Liver (tissue), 9 donors: Measurements from ENCODE around the gene VN1R5. TPM values are rescaled to one million over a fixed set of nuclear protein-coding genes. Genes with fewer than 3 reads are reported as not detected.
A peak's percentile ranks its signal among the peaks of the same experiment; 100 is the strongest.

Source experiments
- DNase-seq: peaks from one replicate; pipeline ENCODE4 v3.0.0-alpha.2; 2017; ENCODE audit warnings: low spot score
- H3K27ac ChIP-seq, 2 donors: one replicate each; pipeline ENCODE4 v1.7.0; 2013; ENCODE audit warnings: inconsistent platforms in 2 of 2, low read length in 2 of 2, control low read depth in 1 of 2, low read depth in 1 of 2, mild to moderate bottlenecking in 1 of 2
- H3K27me3 ChIP-seq, 4 donors: one replicate each; pipeline versions ENCODE4 v1.6.1 to v1.7.0; 2013; ENCODE audit warnings: low read length in 3 of 4, inconsistent platforms in 1 of 4, mild to moderate bottlenecking in 1 of 4, moderate library complexity in 1 of 4; ENCODE audit not compliant: control insufficient read depth in 4 of 4, insufficient read depth in 4 of 4
- H3K36me3 ChIP-seq, 4 donors: one replicate each; pipeline versions ENCODE4 v1.6.1 to v1.7.0; 2013; ENCODE audit warnings: low read length in 3 of 4, mild to moderate bottlenecking in 3 of 4, low read depth in 1 of 4, moderate library complexity in 1 of 4; ENCODE audit not compliant: control insufficient read depth in 4 of 4, insufficient read depth in 3 of 4
- H3K4me1 ChIP-seq, 4 donors: one replicate each; pipeline versions ENCODE4 v1.6.1 to v1.7.0; 2013; ENCODE audit warnings: low read length in 3 of 4, mild to moderate bottlenecking in 3 of 4, moderate library complexity in 1 of 4; ENCODE audit not compliant: control insufficient read depth in 4 of 4, insufficient read depth in 4 of 4
- H3K4me3 ChIP-seq, 3 donors: one replicate each; pipeline versions ENCODE4 v1.6.1 to v1.7.0; 2013; ENCODE audit warnings: low read length in 3 of 3, control low read depth in 1 of 3, low read depth in 1 of 3, mild to moderate bottlenecking in 1 of 3
- H3K9ac ChIP-seq, 2 donors: one replicate each; pipeline ENCODE4 v1.7.0; 2013; ENCODE audit warnings: low read length in 2 of 2, mild to moderate bottlenecking in 2 of 2, moderate library complexity in 2 of 2, control low read depth in 1 of 2, low read depth in 1 of 2
- H3K9me3 ChIP-seq, 4 donors: one replicate each; pipeline versions ENCODE4 v1.6.1 to v1.7.0; 2013; ENCODE audit warnings: low read length in 3 of 4; ENCODE audit not compliant: control insufficient read depth in 4 of 4
- EGR1 ChIP-seq, 2 donors: IDR thresholded peaks; 2 replicates each; pipeline ENCODE4 v1.6.1; 2016 to 2018; ENCODE audit warnings: antibody characterized with exemption in 2 of 2, low read depth in 2 of 2
- FOXA1 ChIP-seq: IDR thresholded peaks from 2 replicates; pipeline ENCODE4 v1.6.1; 2016; ENCODE audit warnings: antibody characterized with exemption
- FOXA2 ChIP-seq: IDR thresholded peaks from 2 replicates; pipeline ENCODE4 v1.6.1; 2016; ENCODE audit warnings: antibody characterized with exemption
- GABPA ChIP-seq, 2 donors: IDR thresholded peaks in 1 of 2; conservative IDR thresholded peaks in 1 of 2; 2 replicates each; pipeline ENCODE4 v1.6.1; 2016; ENCODE audit warnings: antibody characterized with exemption in 2 of 2, mild to moderate bottlenecking in 1 of 2, moderate library complexity in 1 of 2
- HNF4A ChIP-seq, 2 donors: conservative IDR thresholded peaks; 2 replicates each; pipeline ENCODE4 v1.6.1; 2016; ENCODE audit warnings: antibody characterized with exemption in 2 of 2, mild to moderate bottlenecking in 2 of 2
- HNF4G ChIP-seq: IDR thresholded peaks from 2 replicates; pipeline ENCODE4 v1.6.1; 2016; ENCODE audit warnings: antibody characterized with exemption
- JUND ChIP-seq, 2 donors: IDR thresholded peaks; 2 replicates each; pipeline ENCODE4 v1.6.1; 2016; ENCODE audit warnings: antibody characterized with exemption in 2 of 2
- RAD21 ChIP-seq, 2 donors: IDR thresholded peaks; 2 replicates each; pipeline ENCODE4 v1.6.1; 2016; ENCODE audit warnings: antibody characterized with exemption in 2 of 2, mild to moderate bottlenecking in 2 of 2
- RXRA ChIP-seq, 2 donors: IDR thresholded peaks; 2 replicates each; pipeline ENCODE4 v1.6.1; 2017 to 2018; ENCODE audit warnings: antibody characterized with exemption in 2 of 2, mild to moderate bottlenecking in 1 of 2
- SP1 ChIP-seq: IDR thresholded peaks from 2 replicates; pipeline ENCODE4 v1.6.1; 2018; ENCODE audit warnings: antibody characterized with exemption, mild to moderate bottlenecking
- TAF1 ChIP-seq: conservative IDR thresholded peaks from 2 replicates; pipeline ENCODE4 v1.6.1; 2016; ENCODE audit warnings: antibody characterized with exemption, mild to moderate bottlenecking
- YY1 ChIP-seq: IDR thresholded peaks from 2 replicates; pipeline ENCODE4 v1.6.1; 2016; ENCODE audit warnings: antibody characterized with exemption, mild to moderate bottlenecking
- WGBS: extraction: QIAGEN DNeasy Blood & Tissue Kit; methylation state at CpG from one replicate; pipeline ENCODE4 v1.1.7; 2013; 5-methylcytosine and 5-hydroxymethylcytosine counted together
- polyA plus RNA-seq, 2 donors: library from polyadenylated mRNA; stranded (reverse) in 1 of 2; unstranded in 1 of 2; fragments of 200-250 nt in 1 of 2; fragments of >200 nt in 1 of 2; fragmentation: Nextera tagmentation in 1 of 2; extraction: Ambion mirVana in 1 of 2; gene quantifications; one replicate each; pipeline versions ENCODE4 v1.2.1 to v1.2.3, GENCODE V29; 2013 to 2015
- total RNA-seq, 2 donors: library from RNA; depleted of rRNA; stranded (reverse); fragments of >200 nt; gene quantifications; one replicate each; pipeline ENCODE4 v1.2.3, GENCODE V29; 2014
- TF ChIP-seq, protein P1 (sequence below): IDR thresholded peaks from 2 replicates; pipeline ENCODE4 v1.6.1; 2016; ENCODE audit warnings: antibody characterized with exemption
- TF ChIP-seq, protein P2 (sequence below): IDR thresholded peaks from 2 replicates; pipeline ENCODE4 v1.6.1; 2016; ENCODE audit warnings: antibody characterized with exemption
- TF ChIP-seq, protein P3 (sequence below): IDR thresholded peaks from 2 replicates; pipeline ENCODE4 v1.6.1; 2016; ENCODE audit warnings: antibody characterized with exemption, mild to moderate bottlenecking
- TF ChIP-seq, protein P4 (sequence below): fragments of 150-350 bp; IDR thresholded peaks from 2 replicates; pipeline ENCODE4 v1.5.1; 2017; ENCODE audit warnings: improper control_type of control experiment, low read depth, low read length; ENCODE audit not compliant: missing input control
- TF ChIP-seq, protein P5 (sequence below): IDR thresholded peaks from 2 replicates; pipeline ENCODE4 v1.6.1; 2016; ENCODE audit warnings: antibody characterized with exemption
- donor health status: healthy.
- donor health status: healthy.
- donor health status: healthy.
- donor health status: healthy.
- donor health status: healthy.

Gene VN1R5
- total and polyA plus RNA-seq, 4 donors: not detected

DNA sequence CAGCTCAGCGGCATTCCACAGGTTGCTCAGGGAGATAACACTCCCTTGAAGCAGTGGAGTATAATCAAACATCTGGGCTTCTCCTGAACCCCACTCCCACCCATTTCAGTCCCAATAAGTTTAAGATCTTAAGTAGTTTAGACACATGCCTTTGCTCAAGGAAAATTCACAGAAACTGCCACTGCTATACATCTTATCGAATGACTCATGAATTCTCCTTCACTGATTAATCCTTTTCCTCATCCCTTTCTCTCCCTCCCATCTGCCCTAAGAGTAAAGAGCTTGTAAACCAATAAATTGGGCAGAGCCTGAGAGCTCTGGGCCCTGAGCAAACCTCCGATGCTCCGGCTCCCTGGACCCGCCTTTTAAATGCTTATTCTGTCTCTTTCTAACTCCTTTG, 10.2 kb downstream of the VN1R5 start:
- 92% methylated on average over 5 of the region's 5 CpGs for WGBS
- no peak for TF ChIP-seq RXRA (IDR thresholded peaks at IDR 0.05)
- TF ChIP-seq, protein P1, sequence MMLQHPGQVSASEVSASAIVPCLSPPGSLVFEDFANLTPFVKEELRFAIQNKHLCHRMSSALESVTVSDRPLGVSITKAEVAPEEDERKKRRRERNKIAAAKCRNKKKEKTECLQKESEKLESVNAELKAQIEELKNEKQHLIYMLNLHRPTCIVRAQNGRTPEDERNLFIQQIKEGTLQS: no peak
- no peak for TF ChIP-seq HNF4G
- TF ChIP-seq YY1: no peak
- no peak for TF ChIP-seq RAD21 (IDR thresholded peaks at IDR 0.05)
- TF ChIP-seq SP1: no peak
- TF ChIP-seq JUND (IDR thresholded peaks at IDR 0.05): no peak
- TF ChIP-seq EGR1 (IDR thresholded peaks at IDR 0.05; ENCODE audit: low read depth in 2 of 2): no peak
- TF ChIP-seq HNF4A (conservative IDR thresholded peaks at IDR 0.05): no peak
- TF ChIP-seq, protein P2, sequence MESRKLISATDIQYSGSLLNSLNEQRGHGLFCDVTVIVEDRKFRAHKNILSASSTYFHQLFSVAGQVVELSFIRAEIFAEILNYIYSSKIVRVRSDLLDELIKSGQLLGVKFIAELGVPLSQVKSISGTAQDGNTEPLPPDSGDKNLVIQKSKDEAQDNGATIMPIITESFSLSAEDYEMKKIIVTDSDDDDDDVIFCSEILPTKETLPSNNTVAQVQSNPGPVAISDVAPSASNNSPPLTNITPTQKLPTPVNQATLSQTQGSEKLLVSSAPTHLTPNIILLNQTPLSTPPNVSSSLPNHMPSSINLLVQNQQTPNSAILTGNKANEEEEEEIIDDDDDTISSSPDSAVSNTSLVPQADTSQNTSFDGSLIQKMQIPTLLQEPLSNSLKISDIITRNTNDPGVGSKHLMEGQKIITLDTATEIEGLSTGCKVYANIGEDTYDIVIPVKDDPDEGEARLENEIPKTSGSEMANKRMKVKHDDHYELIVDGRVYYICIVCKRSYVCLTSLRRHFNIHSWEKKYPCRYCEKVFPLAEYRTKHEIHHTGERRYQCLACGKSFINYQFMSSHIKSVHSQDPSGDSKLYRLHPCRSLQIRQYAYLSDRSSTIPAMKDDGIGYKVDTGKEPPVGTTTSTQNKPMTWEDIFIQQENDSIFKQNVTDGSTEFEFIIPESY: no peak
- no peak for TF ChIP-seq FOXA2
- TF ChIP-seq GABPA (IDR thresholded peaks at IDR 0.05 in 1 of 2, conservative IDR thresholded peaks at IDR 0.05 in 1 of 2): no peak
- TF ChIP-seq, protein P3, sequence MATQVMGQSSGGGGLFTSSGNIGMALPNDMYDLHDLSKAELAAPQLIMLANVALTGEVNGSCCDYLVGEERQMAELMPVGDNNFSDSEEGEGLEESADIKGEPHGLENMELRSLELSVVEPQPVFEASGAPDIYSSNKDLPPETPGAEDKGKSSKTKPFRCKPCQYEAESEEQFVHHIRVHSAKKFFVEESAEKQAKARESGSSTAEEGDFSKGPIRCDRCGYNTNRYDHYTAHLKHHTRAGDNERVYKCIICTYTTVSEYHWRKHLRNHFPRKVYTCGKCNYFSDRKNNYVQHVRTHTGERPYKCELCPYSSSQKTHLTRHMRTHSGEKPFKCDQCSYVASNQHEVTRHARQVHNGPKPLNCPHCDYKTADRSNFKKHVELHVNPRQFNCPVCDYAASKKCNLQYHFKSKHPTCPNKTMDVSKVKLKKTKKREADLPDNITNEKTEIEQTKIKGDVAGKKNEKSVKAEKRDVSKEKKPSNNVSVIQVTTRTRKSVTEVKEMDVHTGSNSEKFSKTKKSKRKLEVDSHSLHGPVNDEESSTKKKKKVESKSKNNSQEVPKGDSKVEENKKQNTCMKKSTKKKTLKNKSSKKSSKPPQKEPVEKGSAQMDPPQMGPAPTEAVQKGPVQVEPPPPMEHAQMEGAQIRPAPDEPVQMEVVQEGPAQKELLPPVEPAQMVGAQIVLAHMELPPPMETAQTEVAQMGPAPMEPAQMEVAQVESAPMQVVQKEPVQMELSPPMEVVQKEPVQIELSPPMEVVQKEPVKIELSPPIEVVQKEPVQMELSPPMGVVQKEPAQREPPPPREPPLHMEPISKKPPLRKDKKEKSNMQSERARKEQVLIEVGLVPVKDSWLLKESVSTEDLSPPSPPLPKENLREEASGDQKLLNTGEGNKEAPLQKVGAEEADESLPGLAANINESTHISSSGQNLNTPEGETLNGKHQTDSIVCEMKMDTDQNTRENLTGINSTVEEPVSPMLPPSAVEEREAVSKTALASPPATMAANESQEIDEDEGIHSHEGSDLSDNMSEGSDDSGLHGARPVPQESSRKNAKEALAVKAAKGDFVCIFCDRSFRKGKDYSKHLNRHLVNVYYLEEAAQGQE: no peak

DNA sequence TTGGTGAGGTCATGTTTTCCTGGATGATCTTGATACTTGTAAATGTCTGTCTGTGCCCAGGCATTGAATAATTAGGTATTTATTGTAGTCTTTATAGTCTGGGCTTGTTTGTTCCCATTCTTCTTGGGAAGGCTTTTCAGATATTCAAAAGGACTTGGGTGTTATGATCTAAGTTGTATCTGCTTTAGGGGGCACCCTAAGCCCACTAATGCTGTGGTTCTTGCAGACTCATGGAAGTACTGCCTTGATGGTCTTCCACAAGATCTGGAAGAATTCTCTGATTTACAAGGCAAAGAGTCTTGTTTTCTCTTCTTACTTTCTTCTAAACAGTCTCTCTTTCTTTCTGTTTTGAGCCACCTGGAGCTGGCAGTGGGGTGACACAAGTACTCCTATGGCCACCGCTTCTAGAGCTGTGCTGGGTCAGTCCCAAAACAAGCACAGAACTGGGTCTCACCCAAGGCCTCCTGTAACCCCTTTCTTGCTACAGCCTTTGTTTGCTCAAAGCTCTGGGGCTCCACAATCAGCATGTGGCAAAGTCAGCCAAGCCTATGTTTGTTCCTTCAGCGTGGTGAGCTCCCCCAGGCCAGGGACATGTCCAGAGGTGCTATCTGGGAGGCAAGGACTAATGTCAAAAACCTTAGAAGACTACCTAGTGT, 12.6 kb downstream of the VN1R5 start:
- Histone ChIP-seq H3K9me3 (peaks cover 1 to 7% (median 2%) of the 10 kb centered on the region in 4 donors), H3K4me1 (peaks cover 0 to 2% (median 0%) of the 10 kb centered on the region in 4 donors), H3K36me3 (peaks cover 0 to 1% (median 0%) of the 10 kb centered on the region in 4 donors), H3K4me3 (no peak overlapping the region), H3K27me3 (no peaks in the 10 kb centered on the region), H3K27ac (no peak overlapping the region), H3K9ac (no peak overlapping the region)
- no peak for DNase-seq
- TF ChIP-seq, protein P4, sequence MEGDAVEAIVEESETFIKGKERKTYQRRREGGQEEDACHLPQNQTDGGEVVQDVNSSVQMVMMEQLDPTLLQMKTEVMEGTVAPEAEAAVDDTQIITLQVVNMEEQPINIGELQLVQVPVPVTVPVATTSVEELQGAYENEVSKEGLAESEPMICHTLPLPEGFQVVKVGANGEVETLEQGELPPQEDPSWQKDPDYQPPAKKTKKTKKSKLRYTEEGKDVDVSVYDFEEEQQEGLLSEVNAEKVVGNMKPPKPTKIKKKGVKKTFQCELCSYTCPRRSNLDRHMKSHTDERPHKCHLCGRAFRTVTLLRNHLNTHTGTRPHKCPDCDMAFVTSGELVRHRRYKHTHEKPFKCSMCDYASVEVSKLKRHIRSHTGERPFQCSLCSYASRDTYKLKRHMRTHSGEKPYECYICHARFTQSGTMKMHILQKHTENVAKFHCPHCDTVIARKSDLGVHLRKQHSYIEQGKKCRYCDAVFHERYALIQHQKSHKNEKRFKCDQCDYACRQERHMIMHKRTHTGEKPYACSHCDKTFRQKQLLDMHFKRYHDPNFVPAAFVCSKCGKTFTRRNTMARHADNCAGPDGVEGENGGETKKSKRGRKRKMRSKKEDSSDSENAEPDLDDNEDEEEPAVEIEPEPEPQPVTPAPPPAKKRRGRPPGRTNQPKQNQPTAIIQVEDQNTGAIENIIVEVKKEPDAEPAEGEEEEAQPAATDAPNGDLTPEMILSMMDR: no peak
- TF ChIP-seq TAF1: no peak
- no peak for TF ChIP-seq FOXA1
- TF ChIP-seq HNF4G: peak; percentile 2
- no peak for TF ChIP-seq GABPA (IDR thresholded peaks at IDR 0.05 in 1 of 2, conservative IDR thresholded peaks at IDR 0.05 in 1 of 2)
- TF ChIP-seq RAD21 (IDR thresholded peaks at IDR 0.05): peak in 1 of 2 donors; percentile 13
- no peak for TF ChIP-seq EGR1 (IDR thresholded peaks at IDR 0.05; ENCODE audit: low read depth in 2 of 2)
- TF ChIP-seq, protein P5, sequence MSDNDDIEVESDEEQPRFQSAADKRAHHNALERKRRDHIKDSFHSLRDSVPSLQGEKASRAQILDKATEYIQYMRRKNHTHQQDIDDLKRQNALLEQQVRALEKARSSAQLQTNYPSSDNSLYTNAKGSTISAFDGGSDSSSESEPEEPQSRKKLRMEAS: no peak
- TF ChIP-seq YY1: no peak
- TF ChIP-seq RXRA (IDR thresholded peaks at IDR 0.05): peak; percentile 24 to 68
- no peak for TF ChIP-seq FOXA2
- TF ChIP-seq, protein P1: no peak
- TF ChIP-seq JUND (IDR thresholded peaks at IDR 0.05): no peak
- no peak for TF ChIP-seq SP1
- 29% methylated on average over 2 of the region's 2 CpGs for WGBS

More for the DNA sequence above, 10.2 kb downstream of the VN1R5 start:
- Histone ChIP-seq H3K9me3 (peaks cover 1 to 3% (median 2%) of the 10 kb centered on the region in 4 donors), H3K36me3 (peaks cover 0 to 1% (median 0%) of the 10 kb centered on the region in 4 donors), H3K27me3 (no peaks in the 10 kb centered on the region), H3K9ac (no peak overlapping the region), H3K4me1 (peaks cover 0 to 2% (median 0%) of the 10 kb centered on the region in 4 donors), H3K4me3 (no peak overlapping the region), H3K27ac (no peak overlapping the region)
- no peak for DNase-seq
